HG03442 (cell line): Measurements from ENCODE around the gene USP40.
"Not testable (repeated sequence)": the region's sequence is repeated elsewhere in the genome, so short reads cannot be mapped to it uniquely, and the experiment has no call there.

Experiments used
- ATAC-seq: cut with Tn5 transposase; IDR thresholded peaks from one replicate; pipeline ENCODE4 v1.9.1; 2021; ENCODE audit warnings: mild to moderate bottlenecking, moderate library complexity; ENCODE audit not compliant: unreplicated experiment

Gene USP40, protein sequence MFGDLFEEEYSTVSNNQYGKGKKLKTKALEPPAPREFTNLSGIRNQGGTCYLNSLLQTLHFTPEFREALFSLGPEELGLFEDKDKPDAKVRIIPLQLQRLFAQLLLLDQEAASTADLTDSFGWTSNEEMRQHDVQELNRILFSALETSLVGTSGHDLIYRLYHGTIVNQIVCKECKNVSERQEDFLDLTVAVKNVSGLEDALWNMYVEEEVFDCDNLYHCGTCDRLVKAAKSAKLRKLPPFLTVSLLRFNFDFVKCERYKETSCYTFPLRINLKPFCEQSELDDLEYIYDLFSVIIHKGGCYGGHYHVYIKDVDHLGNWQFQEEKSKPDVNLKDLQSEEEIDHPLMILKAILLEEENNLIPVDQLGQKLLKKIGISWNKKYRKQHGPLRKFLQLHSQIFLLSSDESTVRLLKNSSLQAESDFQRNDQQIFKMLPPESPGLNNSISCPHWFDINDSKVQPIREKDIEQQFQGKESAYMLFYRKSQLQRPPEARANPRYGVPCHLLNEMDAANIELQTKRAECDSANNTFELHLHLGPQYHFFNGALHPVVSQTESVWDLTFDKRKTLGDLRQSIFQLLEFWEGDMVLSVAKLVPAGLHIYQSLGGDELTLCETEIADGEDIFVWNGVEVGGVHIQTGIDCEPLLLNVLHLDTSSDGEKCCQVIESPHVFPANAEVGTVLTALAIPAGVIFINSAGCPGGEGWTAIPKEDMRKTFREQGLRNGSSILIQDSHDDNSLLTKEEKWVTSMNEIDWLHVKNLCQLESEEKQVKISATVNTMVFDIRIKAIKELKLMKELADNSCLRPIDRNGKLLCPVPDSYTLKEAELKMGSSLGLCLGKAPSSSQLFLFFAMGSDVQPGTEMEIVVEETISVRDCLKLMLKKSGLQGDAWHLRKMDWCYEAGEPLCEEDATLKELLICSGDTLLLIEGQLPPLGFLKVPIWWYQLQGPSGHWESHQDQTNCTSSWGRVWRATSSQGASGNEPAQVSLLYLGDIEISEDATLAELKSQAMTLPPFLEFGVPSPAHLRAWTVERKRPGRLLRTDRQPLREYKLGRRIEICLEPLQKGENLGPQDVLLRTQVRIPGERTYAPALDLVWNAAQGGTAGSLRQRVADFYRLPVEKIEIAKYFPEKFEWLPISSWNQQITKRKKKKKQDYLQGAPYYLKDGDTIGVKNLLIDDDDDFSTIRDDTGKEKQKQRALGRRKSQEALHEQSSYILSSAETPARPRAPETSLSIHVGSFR

GRCh38 chr2:233566141-233566956 is at the start of gene USP40:
TSS of gene USP40 (minus strand) at chr2:233566782. CDS start at chr2:233565554, 1,228 bp downstream.
- ATAC-seq, result peak; percentile 84

- no peak for ATAC-seq
Measured at GRCh38 chr2:233611284-233611683, 44.7 kb upstream of the USP40 start.

DNA sequence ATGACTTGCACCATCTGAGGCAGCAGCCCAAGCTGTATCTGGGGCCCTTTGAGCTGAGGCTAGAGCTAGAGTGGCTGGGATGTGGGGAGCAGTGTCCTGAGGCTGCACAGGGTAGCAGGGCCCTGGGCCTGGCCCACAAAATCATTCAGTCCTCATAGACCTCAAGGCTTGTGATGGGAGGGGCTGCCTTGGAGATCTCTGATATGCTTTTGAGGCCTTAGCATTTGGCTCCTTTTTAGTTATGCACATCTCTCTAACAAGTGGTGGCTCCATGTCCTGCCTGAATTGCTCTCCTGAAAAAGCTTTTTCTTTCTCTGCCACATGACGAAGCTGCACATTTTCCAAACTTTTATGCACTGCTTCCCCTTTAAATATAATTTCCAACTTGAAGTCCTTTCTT is 39.1 kb upstream of the USP40 start:
- no peak for ATAC-seq

GRCh38 chr2:233604826-233605225 is 38.2 kb upstream of the USP40 start:
- no peak for ATAC-seq

- no peak for ATAC-seq
Measured at GRCh38 chr2:233603520-233603919, 36.9 kb upstream of the USP40 start.

DNA sequence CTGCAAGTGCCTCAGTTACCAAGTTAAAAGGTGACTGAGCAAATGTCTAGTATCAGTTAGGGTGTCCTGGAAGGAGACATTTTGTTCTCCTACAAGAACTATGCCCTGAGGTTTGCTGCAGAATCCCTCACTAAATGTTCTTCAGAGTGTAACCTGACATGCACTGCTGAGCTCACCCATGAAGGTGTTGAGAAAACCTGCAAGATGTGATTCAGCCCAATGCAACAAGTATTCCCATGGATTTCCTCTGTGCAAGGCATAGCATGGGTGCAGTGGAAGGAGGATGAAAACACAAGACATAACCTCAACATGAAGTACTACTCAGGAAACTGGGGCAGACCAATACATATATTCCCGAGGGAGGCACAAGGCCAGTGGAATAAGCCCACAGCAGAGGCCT is 35.5 kb upstream of the USP40 start:
- no peak for ATAC-seq

GRCh38 chr2:233600386-233600785 is 33.8 kb upstream of the USP40 start:
- ATAC-seq, result no peak

- no peak for ATAC-seq
Measured at GRCh38 chr2:233598952-233599351, 32.4 kb upstream of the USP40 start.

DNA sequence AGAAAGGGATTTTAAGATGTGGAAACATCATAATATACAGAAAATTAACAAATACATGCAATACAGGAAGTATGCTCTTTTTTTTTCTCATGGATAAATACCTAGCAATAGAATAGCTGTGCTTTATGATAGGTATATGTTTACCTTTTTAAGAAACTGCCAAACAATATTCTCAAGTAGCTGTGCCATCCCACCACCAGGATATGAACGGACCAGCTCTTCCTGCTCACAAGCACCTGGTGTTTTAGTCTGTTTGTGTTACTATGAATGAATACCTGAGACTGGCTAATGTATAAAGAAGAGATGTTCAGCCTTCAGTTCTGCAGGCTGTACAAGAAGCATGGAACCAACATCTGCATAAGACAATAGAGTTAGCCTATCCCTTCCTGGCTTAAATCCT is 30.9 kb upstream of the USP40 start:
- ATAC-seq, result no peak

GRCh38 chr2:233593201-233593600 is 26.6 kb upstream of the USP40 start:
- peak; percentile 57 for ATAC-seq

DNA sequence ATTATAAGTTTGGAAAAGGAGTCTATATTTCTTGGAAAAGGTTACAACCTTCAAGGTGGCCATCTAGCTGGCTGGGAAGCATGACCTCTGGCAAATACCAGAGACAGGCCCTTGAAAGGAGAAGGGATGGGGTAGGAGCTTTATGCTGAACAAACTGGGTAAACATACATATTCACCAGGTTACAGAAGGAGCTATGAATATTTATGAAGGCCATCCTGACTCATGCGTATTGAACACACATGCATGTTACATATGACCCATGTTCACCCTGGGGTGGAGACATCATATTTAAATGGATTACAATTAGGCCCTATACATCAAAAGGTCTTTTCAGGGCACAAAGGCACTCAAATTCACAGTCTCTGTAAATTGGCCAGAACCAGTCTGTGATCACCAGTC is 26.1 kb upstream of the USP40 start:
- not testable (repeated sequence) for ATAC-seq

DNA sequence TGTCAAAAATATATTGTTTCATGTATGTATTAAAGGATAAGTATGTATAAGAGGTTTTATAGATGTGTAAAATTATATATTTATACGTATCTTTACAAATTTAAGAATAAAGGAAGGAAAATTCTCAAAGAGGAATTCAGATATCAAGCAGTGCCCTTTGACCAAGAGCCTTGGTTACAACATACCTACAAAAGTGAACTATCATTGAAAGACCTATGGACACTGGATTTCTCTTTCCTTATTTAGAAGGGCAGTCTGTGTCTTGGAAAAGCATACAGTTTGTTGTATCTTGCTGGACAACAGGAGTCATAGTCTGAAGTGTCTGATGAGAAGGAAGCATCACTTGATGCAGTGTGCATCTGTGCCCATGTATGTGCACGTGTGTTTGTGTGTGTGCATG is 21.8 kb upstream of the USP40 start:
- no peak for ATAC-seq

DNA sequence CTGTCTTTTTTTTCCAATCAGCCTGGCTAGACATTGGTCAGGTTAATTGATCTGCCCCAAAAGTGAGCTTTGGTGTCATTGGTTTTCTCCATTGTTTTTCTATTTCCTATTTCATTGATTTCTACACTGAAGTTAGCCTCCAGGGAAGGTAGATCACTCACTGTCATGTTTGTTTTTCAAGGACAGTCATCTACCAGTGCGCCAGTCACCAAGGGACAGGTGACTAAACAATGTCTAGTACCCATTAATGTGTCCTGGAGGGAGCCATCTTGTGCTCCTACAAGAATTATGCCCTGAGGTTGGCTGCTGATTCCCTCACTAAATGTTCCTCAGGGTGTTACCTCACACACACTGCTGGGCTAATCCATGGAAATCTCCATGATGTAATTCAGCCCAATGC is 17.6 kb upstream of the USP40 start:
- no peak for ATAC-seq

DNA sequence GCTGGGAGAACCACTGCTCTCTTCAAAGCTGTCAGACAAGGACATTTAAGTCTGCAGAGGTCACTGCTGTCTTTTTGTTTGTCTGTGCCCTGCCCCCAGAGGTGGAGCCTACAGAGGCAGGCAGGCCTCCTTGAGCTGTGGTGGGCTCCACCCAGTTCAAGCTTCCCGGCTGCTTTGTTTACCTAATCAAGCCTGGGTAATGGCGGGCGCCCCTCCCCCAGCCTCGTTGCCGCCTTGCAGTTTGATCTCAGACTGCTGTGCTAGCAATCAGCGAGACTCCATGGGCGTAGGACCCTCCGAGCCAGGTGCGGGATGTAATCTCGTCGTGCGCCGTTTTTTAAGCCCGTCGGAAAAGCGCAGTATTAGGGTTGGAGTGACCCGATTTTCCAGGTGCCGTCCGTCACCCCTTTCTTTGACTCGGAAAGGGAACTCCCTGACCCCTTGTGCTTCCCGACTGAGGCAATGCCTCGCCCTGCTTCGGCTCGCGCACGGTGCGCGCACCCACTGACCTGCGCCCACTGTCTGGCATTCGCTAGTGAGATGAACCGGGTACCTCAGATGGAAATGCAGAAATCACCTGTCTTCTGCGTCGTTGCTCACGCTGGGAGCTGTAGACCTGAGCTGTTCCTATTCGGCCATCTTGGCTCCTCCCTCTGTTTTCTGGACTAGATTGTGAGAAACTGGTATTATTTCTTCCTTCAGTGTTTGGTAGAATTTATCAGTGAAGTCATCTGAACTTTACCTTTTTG is 16.8 kb upstream of the USP40 start:
- ATAC-seq, result not testable (repeated sequence)

DNA sequence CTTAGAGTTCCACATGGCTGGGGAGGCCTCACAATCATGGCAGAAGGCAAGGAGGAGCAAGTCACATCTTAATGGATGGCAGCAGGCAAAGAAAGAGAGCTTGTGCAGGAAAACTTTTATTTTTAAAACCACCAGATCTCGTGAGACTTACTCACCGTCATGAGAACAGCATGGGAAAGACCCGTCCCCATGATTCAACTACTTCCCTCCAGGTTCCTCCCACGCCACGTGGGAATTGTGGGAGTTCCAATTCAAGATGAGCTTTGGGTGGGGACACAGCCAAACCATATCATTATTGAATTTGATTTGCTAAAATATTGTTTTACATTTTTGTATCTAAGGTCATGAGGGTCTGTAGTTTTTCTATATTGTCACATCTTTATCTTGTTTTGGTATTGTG is 10.8 kb upstream of the USP40 start:
- not testable (repeated sequence) for ATAC-seq

GRCh38 chr2:233572468-233572867 is 5.9 kb upstream of the USP40 start:
- ATAC-seq, result no peak

GRCh38 chr2:233571462-233571861 is 4.9 kb upstream of the USP40 start:
- ATAC-seq, result no peak

DNA sequence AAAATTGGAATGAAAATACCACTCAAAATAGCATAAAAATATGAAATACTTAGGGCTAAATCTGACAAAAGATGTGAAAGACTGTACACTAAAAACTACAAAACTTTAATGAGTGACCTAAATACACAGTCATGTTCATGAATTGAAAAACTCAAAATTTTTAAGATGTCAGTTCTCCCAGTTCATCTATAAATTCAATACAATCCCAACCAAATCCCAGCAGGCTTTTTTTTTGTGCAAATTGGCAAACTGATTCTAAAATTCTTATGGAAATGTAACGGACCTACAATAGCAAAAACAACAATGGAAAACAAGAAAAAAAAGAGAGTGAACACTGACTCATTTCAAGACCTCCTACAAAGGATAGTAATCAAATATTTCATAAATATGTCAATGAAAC is 4.4 kb upstream of the USP40 start:
- no peak for ATAC-seq

DNA sequence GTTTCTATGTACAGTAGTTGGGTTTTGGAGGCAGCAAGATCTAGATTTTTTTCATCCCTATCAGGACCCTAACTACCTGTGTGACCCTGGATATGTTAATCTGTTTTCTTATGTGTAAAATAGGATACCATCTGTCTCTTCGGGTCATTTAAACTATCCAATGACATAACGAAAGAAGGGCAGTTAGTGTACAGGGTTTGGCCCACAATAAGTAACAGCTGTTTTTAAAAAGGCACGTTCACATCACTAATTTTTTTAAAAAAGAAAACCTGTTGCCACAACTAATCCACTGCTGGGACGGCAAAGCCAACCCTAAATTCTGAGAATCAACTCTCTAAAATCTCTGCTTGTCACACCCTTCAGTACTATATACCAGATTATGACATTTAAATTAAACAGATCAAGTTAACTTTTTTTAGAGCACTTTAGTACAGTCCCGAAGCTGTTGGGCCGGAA is 869 bp downstream of the USP40 start:
- no peak for ATAC-seq
